COLO829 (cell line): ENCODE results near the gene ABCF3.
A peak's percentile ranks its signal among the peaks of the same experiment; 100 is the strongest.

ENCODE experiments used
- DNase-seq: peaks from one replicate; pipeline ENCODE4 v3.0.0; 2012; ENCODE audit warnings: low spot score

ABCF3 gene

DNA sequence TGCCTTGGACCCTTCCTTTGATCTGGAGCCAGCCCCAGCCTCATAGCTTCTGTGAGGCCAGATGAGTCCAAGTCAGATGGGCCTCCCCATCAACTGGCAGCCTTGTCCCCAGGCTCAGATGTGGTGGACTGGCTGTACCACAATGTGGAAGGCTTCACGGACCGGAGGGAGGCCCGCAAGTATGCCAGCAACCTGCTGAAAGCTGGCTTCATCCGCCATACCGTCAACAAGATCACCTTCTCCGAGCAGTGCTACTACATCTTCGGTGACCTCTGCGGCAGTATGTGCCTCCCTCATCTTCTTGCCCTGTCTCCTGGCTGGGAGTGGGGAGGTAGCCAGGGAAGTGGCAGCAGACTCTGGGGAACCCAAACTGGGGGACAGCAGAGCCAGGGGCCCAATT is 18.2 kb upstream of the ABCF3 start:
- DNase-seq: no peak

DNA sequence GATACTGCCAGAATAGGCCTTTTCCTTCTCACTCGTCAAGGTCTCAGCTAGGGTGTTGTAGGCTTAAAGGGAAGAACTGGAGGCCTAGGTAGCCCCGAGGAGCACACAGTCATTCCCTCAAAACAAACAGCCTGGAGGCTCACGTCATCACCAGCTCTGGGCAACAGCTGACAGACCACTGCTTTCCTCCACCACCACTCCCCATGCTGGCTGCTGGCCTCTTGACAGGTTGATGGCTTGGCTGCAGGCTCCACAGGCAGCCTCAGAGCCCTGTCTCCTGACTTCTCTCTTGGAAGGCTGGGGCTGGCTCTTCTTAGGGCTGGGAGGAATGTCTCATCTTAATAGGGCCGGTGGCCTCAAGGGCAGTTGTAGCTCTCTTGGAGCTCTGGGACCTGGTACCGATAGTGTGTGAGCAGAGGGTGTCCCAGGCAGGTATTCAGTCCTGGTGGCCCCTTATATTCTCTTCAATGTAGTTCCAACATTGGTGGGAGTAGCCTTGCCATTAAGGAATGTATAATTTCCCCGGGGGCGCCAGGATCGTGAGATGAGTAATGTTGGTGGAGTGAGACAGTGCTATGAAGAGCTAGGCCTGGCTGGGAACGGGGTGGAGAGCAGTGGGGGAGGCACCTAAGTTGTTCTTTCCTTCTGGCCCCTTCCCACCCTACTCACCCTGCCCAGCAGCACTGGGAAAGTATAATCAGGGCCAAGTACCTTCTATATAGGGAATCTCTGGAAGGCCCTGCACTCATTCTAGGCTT is 17.5 kb upstream of the ABCF3 start:
- no peak for DNase-seq

DNA sequence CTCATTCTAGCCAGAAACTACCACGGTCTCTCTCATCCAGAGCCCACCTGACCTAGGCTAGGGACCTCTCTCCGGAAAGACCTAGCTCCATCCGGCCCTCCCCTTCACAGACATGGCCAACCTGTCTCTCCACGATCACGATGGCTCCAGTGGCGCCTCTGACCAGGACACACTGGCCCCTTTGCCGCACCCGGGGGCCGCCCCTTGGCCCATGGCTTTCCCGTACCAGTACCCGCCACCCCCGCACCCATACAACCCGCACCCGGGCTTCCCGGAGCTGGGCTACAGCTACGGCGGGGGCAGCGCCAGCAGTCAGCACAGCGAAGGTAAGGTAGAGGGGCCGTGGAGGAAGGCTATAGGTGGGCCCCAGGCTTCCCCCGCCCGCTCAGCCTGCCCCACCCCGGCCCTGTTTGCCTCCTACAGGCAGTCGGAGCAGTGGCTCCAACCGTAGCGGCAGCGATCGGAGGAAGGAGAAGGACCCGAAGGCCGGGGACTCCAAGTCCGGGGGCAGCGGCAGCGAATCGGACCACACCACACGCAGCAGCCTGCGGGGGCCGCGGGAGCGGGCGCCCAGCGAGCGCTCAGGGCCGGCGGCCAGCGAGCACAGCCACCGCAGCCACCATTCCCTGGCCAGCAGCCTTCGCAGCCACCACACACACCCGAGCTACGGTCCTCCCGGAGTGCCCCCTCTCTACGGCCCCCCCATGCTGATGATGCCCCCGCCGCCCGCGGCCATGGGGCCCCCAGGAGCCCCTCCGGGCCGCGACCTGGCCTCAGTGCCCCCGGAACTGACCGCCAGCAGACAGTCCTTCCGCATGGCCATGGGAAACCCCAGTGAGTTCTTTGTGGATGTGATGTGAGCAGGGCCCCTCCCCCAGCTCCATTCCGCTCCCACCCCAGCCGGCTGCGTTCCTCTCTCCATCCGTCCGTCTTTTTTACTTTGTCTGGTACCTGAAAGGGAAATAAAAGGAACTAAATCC is 15.8 kb upstream of the ABCF3 start:
- DNase-seq: no peak

DNA sequence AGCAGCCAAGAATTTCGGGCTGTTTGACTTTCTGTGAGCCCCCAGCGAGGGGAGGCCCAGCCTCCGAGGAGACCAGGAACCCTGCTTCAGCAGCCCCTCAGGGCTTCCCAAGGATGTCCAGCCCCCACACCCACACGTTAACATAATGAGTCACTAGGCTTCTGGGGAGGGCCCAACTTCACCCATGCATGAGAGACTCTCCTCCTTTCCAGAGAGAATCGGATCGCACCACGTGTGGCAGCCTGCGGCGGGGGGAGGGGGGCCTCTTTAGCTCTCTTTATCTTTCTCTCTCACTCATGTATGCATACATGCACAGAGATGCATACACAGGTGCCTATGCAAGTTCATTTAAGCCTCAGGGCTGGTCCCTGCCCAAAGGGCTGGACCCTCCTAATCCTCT is 14.4 kb upstream of the ABCF3 start:
- DNase-seq: peak; percentile 88

DNA sequence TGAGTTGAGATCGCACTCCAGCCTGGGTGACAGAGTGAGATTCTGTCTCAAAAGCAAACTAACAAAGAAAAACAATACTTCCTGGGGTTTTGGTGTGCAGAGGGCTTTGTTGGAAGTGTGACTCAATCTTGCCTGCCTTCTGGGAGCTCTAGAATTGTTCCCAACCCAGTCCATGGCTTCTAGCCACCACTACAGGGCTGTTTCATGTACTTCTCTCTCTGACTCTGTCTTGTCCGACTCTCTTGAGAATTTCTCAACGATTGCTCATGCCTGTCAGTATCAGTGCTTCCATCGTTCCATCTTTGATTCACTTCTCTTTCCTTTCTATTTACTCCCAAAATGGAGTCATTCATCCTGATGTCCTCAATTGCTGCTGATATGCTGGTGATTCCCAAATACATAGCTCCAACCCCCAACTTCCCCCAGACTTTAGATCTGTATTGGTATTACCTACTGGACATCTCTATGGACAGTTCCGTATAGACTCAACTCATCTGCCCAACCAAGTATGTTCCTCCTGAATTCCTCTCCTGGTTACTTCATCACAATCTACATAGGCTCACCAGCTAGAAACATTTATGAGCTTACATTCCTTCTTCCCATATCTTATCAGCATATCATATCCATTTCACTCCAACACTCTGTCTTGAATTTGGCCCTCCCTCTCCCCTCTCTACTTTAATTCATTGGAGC is 13.2 kb upstream of the ABCF3 start:
- DNase-seq: no peak

DNA sequence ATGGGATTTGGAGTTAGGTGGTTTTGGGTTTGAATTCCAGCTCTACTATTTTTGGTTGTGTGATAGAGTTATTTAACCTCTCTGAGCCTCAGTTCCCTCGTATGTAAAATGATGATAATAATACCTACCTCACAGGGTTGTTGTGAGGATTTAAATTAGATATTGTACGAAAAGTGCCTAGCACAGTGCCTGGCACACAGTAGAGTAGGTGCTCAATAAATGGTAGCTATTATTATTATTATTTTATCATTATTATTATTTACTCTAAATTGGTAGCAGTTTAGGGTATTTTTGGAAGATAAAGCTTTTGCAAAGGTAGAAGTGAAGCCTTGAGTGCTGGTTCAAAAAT is 12.7 kb upstream of the ABCF3 start:
- no peak for DNase-seq

DNA sequence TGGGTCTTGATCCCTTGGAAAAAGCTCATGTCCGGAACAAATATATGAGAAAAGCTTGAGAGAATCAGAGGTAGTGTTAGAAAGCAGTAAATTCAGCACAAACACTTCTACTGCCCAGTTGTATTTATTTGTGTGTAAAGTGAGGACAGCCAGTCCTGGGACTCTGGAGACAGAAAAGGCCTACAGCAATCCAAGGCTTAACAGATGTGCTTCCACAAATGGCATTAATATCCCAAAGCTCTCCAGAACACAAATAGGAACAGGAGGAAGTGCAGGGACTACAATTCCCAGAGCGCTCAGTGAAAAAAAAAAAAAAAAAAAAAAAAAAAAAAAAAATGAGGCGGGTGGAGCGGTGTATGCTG is 11.7 kb upstream of the ABCF3 start:
- DNase-seq: no peak

DNA sequence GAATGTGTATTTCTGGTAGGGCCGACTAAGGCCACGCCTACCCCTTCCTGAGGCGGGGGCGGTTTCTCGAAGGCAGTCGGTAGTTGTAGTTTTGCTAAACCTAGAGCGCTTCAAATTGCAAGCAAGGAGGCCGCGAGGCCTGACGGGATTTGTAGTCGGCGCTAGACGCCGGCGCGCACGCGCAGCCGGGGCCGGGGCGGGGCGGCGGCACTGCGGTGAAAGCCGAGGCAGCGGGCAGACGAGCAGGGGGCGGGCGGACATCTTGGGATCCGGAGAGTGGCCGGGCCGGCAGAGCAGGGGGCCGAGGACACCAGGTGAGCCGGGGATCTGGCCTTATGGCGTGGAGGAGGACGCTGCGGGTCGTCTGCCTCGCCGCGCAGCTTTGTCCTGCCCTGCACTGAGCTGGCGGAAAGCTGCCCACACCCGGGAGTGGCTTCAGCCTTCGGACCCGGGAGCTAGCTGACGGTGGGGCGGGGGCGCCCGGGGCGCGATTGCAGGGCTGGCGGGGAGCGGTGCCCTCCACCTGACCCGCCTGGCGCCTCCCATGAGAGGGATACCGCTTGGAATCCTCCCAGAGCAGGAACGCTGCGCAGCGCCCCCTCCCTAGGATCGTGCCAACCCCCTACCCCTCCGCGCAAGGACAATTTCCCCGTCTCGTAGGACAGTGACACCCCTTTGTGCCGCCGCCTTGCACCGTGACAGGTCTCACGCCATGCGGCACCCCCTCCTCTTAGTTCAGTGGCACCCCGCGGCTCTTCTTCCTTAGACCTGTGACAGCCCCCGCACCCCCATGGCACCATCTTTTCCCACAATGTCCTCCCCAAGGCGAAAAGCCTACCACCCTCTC is 11.1 kb upstream of the ABCF3 start, which contains the start of gene AP2M1:
Gene AP2M1, plus strand, starts transcription at position 210 of the 847 bp plus-strand sequence. CDS start 2,139 bp downstream, outside the sequence.
- peak; percentile 100 for DNase-seq

DNA sequence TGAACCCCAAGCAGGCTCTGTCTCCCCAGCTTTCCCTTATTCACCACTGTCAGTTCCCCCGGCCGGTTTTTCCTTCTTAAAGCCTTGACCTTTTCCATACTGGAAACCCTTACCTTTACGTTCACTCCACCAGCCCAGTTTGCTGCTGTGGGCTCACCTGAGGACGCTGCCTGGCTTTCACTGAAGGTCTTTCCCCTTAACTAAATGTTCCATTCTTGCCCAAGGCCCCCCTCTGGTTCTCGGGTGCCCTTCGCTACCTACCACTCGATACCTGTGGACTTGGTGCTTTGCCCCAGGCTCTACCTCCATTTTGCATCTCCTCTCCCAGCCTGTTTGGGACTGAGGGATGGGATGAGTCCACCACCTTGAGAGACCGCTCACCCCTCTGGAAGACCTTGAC is 10.5 kb upstream of the ABCF3 start:
- no peak for DNase-seq

DNA sequence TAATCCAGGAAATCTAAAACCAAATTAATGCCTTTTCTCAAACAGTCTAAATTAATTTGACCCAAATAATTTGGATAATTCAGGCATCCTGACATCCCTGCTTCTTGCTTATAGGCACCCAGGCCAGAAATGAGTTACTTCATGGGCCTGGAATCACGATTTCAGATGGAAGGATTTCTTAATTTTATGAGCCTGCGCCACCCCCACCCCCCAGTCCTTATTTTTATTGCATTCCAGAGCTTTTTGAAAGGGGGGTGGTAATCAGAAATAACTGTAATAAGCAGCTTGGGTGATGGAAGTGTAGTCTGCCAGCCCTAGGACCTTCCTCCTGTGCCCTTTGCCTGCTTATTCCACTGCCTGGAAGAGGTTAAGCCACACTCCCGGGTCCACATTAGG is 10.0 kb upstream of the ABCF3 start:
- DNase-seq: no peak

DNA sequence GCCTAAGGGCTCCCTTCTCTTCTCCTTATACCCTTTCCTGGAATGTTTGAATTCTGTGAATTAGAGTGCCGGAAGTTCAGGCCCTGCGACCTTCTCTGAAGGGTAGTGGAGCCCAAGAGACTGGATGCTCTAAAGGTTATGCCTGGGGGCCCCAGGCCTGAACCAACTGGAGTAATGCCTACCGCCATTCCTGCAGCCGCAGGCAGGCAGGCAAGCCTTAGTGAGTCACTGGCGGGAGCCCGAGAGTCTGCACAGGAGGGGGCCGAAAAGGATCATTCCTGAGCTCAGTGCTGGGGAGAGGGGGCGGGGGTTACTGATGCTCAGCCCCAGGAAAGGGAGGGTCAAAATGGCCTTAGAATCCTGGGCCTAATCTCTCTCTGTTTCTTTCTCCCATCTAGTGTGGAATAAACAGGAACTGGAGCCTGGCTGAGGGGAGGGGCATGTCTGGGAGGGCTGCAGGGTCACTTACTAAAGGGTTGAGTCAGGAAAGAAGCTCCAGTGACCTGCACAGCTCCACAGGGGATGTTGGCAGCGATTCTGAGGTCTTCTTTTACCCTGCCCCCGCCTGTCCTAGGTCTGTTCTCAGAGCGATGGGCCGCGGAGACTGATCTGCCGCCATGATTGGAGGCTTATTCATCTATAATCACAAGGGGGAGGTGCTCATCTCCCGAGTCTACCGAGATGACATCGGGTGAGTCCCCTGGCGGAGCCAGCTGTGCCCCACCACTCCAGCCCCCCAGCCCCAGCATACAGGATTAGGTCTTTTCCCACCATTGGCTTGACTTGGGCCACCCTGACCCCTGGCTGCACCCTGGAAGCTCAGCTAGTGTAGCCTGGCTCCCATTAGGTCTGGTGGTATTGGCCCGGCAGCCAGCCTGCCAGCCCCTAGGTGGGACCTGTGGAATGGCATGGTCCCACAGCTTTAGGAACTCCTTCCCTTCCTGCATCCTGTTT is 9.3 kb upstream of the ABCF3 start:
- DNase-seq: peak; percentile 86

DNA sequence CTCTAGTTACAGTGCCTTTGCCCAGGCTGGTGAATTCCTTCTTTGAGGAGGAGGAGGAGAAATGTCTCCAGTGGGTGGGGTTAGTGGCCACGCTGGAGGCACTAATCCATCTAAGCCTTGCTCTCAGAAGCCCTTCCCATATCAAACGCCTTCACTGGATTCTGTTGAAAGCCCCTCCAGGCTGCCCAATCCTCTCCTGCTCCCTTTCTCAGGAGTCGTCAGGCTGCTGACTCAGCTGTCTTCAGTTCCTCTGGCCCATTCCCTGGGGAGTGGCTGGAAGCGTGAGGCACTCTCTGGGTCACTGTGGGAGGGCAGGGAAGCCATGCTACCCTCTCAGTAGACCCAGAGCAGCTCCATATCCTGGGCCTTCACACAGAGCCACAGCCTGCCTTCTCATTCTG is 8.7 kb upstream of the ABCF3 start:
- no peak for DNase-seq

DNA sequence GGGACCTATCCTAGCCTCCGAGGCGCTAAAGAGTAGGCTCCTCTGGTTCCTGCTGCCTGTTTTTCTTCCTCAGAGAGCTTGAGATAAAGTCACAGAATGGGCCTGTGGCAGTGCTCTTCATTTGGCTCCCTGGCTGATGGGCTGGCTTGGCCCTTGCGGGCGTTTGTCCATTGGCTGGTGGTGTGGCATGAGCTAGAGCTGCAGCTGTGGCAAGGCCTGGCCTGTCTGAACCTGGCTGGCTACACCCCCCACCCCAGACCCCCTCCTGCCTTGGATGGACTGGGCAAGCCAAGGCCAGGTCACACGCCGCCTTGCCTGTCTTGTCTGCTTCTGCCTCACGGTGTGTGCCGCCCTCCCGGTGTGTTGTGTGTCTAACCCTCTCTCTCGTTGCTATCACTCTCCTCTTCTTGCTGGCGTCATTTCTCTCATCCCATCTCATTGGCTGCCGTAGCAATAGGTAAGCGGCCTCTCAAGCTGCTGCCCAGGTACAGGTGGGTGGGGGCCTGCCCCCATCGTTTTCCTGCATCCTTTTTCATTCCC is 8.2 kb upstream of the ABCF3 start:
- DNase-seq: no peak

DNA sequence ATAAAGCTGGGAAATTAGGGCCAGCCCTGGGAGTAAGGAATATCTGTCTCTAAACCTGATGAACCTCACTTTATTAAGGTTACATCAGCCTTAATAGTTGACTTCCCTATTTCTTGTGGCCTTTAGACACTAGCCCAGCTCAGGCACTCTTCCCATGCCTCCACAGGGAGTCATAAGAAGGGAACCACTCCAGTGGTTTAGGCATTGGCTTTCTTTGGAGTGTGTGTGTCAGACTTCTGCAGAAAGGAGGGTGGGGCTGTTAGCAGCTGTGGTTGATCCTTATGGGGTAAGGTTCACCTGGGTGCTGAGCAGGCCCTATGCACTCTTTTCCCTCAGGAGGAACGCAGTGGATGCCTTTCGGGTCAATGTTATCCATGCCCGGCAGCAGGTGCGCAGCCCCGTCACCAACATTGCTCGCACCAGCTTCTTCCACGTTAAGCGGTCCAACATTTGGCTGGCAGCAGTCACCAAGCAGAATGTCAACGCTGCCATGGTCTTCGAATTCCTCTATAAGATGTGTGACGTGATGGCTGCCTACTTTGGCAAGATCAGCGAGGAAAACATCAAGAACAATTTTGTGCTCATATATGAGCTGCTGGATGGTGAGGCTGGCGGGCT is 7.4 kb upstream of the ABCF3 start:
- DNase-seq: no peak

DNA sequence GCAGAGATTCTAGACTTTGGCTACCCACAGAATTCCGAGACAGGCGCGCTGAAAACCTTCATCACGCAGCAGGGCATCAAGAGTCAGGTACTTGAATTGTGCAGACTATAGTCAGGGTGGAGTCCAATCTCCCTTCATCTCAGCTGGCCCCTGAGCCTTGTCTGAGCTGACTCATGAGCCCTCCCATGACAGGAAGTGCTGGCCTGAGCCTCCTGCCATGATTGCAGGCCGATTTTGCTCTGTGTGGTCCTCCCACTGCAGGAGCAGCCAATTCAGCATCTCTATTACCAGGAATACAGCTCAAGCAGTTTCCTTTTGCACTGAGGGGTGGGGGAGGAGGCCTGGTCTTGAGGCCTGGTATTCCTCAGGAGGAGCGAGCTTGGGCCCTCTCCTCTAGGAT is 5.8 kb upstream of the ABCF3 start:
- DNase-seq: no peak

DNA sequence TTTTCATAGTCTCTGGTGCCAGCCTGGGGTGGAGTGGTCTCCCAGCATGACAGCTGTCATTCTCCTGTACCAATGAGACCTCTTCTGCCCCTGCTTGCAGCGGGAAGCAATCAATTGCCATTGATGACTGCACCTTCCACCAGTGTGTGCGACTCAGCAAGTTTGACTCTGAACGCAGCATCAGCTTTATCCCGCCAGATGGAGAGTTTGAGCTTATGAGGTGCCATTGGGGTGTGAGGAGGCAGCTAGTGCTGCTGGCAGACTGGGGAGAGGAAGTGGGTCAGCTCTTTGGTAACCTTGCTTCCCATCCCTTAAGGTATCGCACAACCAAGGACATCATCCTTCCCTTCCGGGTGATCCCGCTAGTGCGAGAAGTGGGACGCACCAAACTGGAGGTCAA is 4.4 kb upstream of the ABCF3 start:
- DNase-seq: no peak

DNA sequence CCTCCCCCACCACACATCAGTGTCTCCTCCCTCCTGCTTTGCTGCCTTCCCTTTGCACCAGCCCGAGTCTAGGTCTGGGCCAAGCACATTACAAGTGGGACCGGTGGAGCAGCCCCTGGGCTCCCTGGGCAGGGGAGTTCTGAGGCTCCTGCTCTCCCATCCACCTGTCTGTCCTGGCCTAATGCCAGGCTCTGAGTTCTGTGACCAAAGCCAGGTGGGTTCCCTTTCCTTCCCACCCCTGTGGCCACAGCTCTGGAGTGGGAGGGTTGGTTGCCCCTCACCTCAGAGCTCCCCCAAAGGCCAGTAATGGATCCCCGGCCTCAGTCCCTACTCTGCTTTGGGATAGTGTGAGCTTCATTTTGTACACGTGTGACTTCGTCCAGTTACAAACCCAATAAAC is 2.3 kb upstream of the ABCF3 start:
- no peak for DNase-seq

DNA sequence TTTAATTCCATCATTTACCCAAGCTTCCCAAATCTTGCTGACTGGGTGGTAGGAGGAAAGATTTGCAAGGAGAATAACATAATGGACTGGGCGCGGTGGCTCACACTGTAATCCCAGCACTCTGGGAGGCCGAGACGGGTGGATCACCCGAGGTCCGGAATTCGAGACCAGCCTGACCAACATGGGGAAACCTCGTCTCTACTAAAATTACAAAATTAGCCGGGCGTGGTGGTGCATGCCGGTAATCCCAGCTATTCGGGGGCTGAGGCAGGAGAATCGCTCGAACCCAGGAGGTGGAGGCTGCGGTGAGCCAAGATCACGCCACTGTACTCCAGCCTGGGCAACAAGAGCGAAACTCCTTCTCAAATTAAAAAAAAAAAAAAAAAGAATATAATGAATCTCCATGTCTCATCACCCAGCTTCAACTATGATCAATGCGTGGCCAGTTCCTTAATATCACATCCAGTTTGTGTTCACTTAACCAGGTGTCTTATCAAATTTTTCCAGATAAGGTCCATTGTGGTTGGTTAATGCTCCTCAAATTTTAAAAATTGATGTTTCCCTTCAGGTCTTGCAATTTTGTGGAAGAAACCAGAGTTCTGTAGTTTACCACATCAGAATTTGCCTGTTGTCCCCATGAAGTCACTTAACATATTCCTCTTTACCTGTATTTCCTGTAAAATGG is 1.3 kb upstream of the ABCF3 start:
- no peak for DNase-seq

DNA sequence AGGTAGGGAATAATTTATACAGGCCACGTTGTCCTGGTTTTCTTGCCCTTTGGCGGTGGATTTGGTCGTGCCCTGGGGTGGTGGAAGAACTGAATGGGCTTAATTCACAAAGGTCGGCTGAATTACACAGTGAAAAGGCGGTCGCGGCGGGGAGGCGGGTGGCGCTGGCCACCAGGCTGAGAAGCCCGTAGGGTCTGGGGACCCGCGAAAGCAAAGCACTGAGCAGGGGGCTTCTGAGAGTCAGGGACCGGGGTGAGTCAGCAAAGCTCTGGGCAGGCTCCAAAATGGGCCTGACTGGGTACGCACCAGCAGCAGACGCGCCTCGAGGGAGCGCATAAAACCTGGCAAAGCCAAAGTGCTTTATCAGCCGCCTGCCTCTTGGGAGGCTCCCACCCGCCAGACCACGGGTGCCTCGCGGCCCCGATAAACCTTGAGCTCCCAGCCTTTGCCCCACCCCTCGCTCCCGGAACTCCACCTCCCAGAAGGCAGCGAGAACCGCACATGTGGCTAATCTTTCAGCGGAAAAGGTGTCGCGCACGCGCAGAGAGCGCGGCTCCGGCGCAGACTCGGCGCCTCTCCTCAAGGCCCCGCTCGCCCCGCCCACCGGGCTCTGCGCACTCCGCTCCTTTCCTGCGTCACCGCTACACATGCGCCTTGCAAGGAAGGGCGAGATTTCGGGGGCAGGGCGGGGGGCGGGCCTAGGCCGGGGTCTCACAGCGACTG is 377 bp upstream of the ABCF3 start:
- DNase-seq: peak; percentile 100
